GM21528 (cell line): ENCODE data around the gene MED8.

Source experiments
- ATAC-seq: cut with Tn5 transposase; IDR thresholded peaks from one replicate; pipeline ENCODE4 v1.9.1; 2021; ENCODE audit warnings: mild to moderate bottlenecking, moderate library complexity; ENCODE audit not compliant: unreplicated experiment, low FRiP score

MED8 gene

DNA sequence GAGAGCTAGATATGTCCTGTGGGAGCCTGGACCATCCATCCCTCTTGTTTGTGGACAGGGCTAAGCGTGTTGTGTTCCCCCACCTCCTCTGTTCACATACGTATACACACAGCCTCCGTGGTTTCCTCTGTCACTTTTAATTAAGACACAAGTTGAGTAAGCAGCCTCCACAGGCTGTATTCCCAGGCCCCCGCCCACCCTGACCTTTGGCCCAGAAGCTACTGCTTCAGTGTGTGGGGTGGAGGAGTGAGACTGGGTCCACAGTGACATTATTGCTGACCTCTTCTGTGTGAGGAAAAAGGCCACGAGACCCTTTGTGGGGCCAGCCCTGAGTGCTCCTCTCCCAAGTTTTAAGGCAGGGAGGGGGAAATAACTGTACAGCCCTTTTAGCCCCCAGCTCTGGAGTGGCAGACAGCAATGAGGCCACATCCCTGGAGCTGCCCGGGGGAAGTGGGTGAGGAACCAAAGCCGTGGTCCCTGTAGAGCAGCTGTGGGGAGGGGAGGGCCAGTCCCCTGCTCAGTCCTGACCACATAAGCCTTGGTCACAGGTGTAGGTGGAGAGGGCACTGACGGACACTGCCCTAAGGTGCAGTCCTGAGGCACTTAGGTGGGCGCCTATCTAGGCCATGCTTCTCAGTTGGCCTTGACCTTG lies 26.2 kb downstream of the MED8 start:
- no peak for ATAC-seq

DNA sequence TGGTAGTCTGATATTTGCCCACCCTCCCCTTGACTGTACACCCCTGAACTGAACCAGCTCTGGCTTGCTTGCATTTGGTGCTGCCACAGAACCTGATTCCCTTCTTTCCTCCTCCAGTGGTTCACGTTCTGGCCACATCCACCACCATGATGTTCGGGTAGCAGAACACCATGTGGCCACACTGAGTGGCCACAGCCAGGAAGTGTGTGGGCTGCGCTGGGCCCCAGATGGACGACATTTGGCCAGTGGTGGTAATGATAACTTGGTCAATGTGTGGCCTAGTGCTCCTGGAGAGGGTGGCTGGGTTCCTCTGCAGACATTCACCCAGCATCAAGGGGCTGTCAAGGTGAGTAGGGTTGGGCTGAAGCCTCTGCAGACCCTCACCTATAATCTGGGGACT lies 29.0 kb downstream of the MED8 start:
- no peak for ATAC-seq

DNA sequence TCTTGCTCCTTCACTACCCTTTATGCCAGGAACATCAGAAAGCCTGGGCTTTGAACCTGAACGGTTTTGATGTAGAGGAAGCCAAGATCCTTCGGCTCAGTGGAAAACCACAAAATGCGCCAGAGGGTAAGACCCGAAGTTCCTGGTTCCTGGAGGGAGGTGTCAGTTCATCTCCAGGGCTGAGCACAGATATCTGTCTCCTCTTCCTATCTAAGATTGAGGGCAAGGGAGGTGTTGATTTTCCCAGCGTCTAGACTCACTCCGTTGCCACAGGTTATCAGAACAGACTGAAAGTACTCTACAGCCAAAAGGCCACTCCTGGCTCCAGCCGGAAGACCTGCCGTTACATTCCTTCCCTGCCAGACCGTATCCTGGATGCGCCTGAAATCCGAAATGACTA lies 29.9 kb downstream of the MED8 start:
- no peak for ATAC-seq

DNA sequence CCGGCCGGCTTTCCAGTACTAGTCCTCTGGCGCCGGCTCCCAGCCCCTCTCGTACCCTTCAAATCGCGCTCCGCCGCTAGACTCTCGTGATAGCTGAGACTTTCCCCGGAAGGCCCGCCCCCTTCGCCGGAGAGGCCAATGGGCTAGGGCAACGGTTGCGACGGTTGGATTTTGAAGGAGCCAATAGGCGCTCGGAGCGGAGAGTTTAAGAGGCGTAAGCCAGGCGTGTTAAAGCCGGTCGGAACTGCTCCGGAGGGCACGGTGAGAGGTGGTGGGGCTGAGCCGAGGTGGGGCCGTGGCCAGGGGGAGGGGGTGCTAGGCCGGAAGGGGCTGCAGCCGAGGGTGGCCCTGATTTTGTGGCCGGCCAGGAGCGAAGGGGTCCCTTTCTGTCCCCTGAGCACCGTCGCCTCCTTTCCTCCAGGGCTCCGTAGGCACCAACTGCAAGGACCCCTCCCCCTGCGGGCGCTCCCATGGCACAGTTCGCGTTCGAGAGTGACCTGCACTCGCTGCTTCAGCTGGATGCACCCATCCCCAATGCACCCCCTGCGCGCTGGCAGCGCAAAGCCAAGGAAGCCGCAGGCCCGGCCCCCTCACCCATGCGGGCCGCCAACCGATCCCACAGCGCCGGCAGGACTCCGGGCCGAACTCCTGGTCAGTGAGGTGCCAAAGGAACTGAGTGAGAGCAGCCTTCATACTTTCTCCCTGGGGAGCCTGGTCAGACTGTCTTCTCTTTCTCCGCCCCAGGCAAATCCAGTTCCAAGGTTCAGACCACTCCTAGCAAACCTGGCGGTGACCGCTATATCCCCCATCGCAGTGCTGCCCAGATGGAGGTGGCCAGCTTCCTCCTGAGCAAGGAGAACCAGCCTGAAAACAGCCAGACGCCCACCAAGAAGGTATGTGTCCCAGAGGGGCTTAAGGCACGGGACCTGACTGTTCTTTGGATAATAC lies 30.6 kb downstream of the MED8 start, which contains the start of gene CDC20:
CDC20 (plus strand) TSS at position 236 of the 948 bp plus-strand sequence; CDS start at position 471, 235 bp downstream.
- ATAC-seq: peak; percentile 94

GRCh38 chr1:43358121-43358745 lies 31.4 kb downstream of the MED8 start:
- ATAC-seq: peak; percentile 27

- ATAC-seq: no peak
Observed at GRCh38 chr1:43357251-43357650, 32.3 kb downstream of the MED8 start.

DNA sequence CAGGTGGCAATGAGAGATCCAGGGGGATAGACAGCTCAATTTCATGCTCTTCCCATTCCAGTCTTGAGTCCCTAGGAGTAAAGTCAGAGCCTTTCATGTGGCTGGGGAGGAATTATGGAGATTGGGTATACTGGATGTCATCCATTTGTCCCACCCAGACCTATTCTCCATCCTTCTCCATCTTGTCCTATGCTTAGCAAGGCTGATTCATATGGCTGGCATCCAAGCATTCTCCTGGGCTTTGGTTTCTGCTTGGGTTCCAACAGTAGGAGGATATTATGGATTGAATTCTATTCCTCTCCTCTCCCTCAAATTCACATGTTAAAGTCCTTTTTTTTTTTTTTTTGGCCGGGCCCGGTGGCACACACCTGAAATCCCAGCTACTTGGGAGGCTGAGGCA lies 34.7 kb downstream of the MED8 start:
- ATAC-seq: no peak

DNA sequence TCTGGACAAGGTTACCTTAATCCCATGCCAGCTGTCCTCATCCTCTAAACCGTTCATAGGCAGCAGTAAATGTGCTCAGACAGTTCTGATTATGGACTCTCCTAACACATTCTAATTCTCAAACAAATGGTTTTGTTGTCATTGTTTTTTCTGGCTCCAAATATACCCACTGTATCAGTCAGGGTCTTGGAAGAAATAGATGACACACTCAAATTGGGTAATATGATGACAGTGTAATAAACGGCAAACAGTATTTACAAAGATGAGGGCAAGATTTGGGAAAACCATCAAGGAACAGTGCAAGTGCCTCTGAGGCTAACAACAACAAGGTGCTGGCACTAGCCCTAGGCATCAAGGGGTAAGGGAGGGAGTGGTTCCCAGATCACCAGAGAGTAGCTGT lies 35.1 kb downstream of the MED8 start:
- no peak for ATAC-seq

DNA sequence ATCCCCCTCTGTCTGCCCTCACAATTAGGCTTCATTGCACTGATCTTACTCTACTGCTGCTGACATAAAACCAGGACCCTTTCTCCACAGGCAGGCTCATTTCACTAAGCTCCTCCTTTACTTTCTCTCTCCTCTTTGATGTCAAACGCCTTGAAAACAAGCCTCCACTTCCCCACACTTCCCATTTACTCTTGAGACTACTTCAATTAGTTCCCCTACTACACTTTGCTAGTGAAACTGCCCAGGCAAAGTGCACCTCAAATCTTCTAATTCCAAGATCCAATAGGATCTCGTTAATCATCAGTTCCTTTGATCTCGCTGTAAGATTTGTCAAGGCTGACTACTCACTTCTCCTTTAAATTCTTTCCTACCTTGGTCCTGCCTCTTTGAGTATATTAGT lies 36.7 kb downstream of the MED8 start:
- no peak for ATAC-seq

DNA sequence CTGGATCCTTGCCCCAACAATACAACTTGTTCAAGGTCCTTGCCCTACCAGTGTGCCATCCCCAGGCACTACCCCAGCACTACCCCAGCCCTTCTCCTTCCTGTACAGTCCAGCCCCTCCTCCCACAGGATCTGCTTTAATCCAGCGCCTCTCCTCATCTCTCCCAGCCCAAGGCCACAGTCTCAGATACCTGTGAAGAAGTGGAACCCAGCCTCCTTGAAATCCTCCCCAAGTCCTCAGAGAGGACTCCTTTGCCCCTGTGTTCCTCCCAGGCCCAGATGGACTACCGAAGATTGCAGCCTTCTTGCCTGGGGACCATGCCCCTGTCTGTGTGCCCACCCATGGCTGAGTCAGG lies 37.3 kb downstream of the MED8 start:
- no peak for ATAC-seq

GRCh38 chr1:43351421-43352350 lies 37.9 kb downstream of the MED8 start:
- ATAC-seq: no peak

GRCh38 chr1:43350976-43351375 lies 38.6 kb downstream of the MED8 start:
- no peak for ATAC-seq

- ATAC-seq: no peak
Observed at GRCh38 chr1:43349594-43350306, 39.9 kb downstream of the MED8 start.

DNA sequence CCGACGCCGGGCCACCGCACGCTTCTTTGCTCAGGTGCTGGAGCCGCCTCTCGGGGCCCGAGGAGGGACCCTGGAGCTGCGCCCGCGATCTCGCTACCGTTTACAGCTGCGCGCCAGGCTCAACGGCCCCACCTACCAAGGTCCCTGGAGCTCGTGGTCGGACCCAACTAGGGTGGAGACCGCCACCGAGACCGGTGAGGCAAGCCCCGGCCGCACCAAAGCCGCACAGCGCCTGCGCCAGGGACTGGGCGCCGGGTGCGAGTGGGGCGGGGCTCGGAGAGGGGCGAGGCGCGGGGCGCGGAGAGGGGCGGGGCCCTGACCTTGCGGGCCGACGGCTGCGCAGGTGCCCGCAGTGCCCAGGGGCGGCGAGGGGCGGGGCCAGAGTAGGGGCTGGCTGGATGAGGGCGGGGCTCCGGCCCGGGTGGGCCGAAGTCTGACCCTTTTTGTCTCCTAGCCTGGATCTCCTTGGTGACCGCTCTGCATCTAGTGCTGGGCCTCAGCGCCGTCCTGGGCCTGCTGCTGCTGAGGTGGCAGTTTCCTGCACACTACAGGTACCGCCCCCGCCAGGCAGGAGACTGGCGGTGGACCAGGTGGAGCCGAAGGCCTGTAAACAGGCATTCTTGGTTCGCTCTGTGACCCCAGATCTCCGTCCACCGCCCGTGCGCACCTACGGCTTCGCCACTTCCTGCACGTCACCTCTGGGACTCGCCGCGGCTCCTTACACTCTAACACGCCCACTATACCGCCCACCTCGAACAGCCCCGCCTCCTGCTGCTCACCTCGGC lies 40.6 kb downstream of the MED8 start:
- no peak for ATAC-seq

- ATAC-seq: no peak
Observed at GRCh38 chr1:43348343-43348808, 41.2 kb downstream of the MED8 start.

GRCh38 chr1:43346636-43347035 lies 43.0 kb downstream of the MED8 start:
- no peak for ATAC-seq

GRCh38 chr1:43345120-43345519 lies 44.5 kb downstream of the MED8 start:
- no peak for ATAC-seq

DNA sequence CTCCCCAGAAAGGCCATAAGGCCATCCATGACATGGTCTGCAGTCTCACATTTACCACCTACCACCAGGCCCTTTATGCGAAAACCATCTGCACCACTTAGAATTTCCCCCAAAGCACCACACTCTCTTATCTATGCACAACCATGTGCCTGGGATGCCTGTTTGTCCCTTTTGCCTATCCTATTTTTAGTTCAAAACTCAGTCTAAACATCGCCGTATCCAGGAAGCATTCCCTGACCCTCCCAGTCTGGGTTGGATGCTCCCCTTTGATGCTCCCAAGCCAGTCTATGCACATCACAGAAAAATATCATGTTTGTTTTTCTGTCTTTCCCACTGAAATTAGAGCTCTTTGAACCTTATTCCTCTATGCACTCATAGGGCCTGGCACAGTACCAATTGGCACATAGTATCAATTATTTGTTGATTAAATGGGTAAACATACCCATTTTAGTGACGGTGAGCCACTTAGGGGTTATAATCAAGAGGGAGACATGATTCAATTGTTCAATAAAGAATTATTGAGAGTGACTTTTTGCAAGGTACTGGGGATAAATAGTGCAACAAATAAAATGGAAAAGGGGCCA lies 45.2 kb downstream of the MED8 start:
- no peak for ATAC-seq
